HCT116 (cell line): Measurements from ENCODE around the gene CAT. TPM values are rescaled to one million over a fixed set of nuclear protein-coding genes. Genes with fewer than 3 reads are reported as not detected.

Source experiments
- ATAC-seq: fragments of 200-7000 bp; cut with Tn5 transposase; 2 replicates; pipeline ENCODE4 v1.9.1; 2020; ENCODE audit warnings: mild to moderate bottlenecking, moderate library complexity
- BruUV-seq: library from RNA; stranded (reverse); fragments of 400-500 nt; replicated peaks from 2 replicates; lab custom pipeline; 2021; lab: Mats Ljungman, UMichigan
- CTCF ChIA-PET: fragments of 300-600 bp; sonication (Branson Sonifier 250); formaldehyde crosslinking; loops from one replicate; lab custom pipeline; 2021; ENCODE audit warnings: antibody characterized with exemption; lab: Charles Lee
- POLR2A ChIA-PET: fragments of 300-600, 350-600 bp; sonication (Branson Sonifier 250); formaldehyde crosslinking; loops from one replicate; lab custom pipeline; 2021; ENCODE audit warnings: antibody characterized with exemption; lab: Charles Lee
- RAD21 ChIA-PET, 2 experiments: fragments of 300-600 bp; sonication (Branson Sonifier 250); formaldehyde crosslinking; loops; one replicate each; lab custom pipeline; 2023; ENCODE audit warnings: low total read pairs in 2 of 2; ENCODE audit not compliant: uncharacterized antibody in 2 of 2, unreplicated experiment in 2 of 2, low non-redundant PET in 1 of 2; lab: Charles Lee
- DNase-seq: peaks from one replicate; pipeline ENCODE4 v3.0.0-alpha.2; 2010; ENCODE audit warnings: low read depth, low spot score
- H2AFZ ChIP-seq: fragments of 200-600 bp; shearing (Covaris generic), sonication (generic); 2 replicates; pipeline ENCODE4 v1.6.1; 2017; ENCODE audit warnings: low read depth, mixed run types, mixed read lengths, antibody characterized with exemption, low read length; ENCODE audit not compliant: poor library complexity, severe bottlenecking
- H3K27ac ChIP-seq: 2 replicates; pipeline ENCODE4 v1.5.1; 2012; ENCODE audit warnings: low read depth, low read length
- H3K27me3 ChIP-seq: fragments of 200-600 bp; sonication (generic); 2 replicates; pipeline ENCODE4 v1.6.1; 2016; ENCODE audit warnings: mixed run types, low read length, mixed read lengths; ENCODE audit not compliant: insufficient read depth
- H3K36me3 ChIP-seq, 2 experiments: fragments of 200-500 bp in 1 of 2; fragments of 200-600 bp in 1 of 2; sonication (Bioruptor generic) in 1 of 2; sonication (generic) in 1 of 2; 2 replicates each; pipeline versions ENCODE4 v1.5.1 to v1.6.1; 2014 to 2016; ENCODE audit warnings: low read length in 2 of 2, inconsistent platforms in 1 of 2, mixed read lengths in 1 of 2, mixed run types in 1 of 2; ENCODE audit not compliant: insufficient read depth in 2 of 2, control insufficient read depth in 1 of 2
- H3K4me1 ChIP-seq, 2 experiments: fragments of 200-600 bp in 1 of 2; sonication (generic) in 1 of 2; 2 replicates each; pipeline versions ENCODE4 v1.5.1 to v1.6.1; 2012 to 2017; ENCODE audit warnings: low read length in 2 of 2, inconsistent platforms in 1 of 2, mild to moderate bottlenecking in 1 of 2, mixed read lengths in 1 of 2, mixed run types in 1 of 2, moderate library complexity in 1 of 2; ENCODE audit not compliant: insufficient read depth in 2 of 2, control insufficient read depth in 1 of 2
- H3K4me2 ChIP-seq: fragments of 200-600 bp; sonication (generic); 2 replicates; pipeline ENCODE4 v1.6.1; 2017; ENCODE audit warnings: mixed run types, low read length, mixed read lengths
- H3K4me3 ChIP-seq, 2 experiments: fragments of 200-600 bp in 1 of 2; sonication (generic) in 1 of 2; replicated peaks in 1 of 2; 2 replicates each; pipeline ENCODE4 v1.5.1; 2011 to 2016; ENCODE audit warnings: low read length in 2 of 2, control low read depth in 1 of 2, low read depth in 1 of 2, mild to moderate bottlenecking in 1 of 2, mixed read lengths in 1 of 2, mixed run types in 1 of 2
- H3K79me2 ChIP-seq: fragments of 200-600 bp; sonication (generic); 2 replicates; pipeline ENCODE4 v1.6.1; 2017; ENCODE audit warnings: mild to moderate bottlenecking, mixed run types, low read length, moderate library complexity, mixed read lengths; ENCODE audit not compliant: insufficient read depth
- H3K9ac ChIP-seq: fragments of 200-600 bp; sonication (generic); 2 replicates; pipeline ENCODE4 v1.6.1; 2016; ENCODE audit warnings: low read length, mixed read lengths
- H3K9me2 ChIP-seq: fragments of 200-600 bp; sonication (generic), shearing (Covaris generic); 2 replicates; pipeline ENCODE4 v1.6.1; 2017; ENCODE audit warnings: mixed run types, mild to moderate bottlenecking, moderate library complexity; ENCODE audit not compliant: insufficient read depth
- H3K9me3 ChIP-seq, 2 experiments: fragments of 200-500 bp in 1 of 2; fragments of 200-600 bp in 1 of 2; sonication (Bioruptor generic) in 1 of 2; sonication (generic) in 1 of 2; 2 replicates each; pipeline ENCODE4 v1.6.1; 2014 to 2017; ENCODE audit warnings: low read length in 2 of 2, mixed read lengths in 2 of 2, inconsistent platforms in 1 of 2, low read depth in 1 of 2, mild to moderate bottlenecking in 1 of 2, mixed run types in 1 of 2, moderate library complexity in 1 of 2; ENCODE audit not compliant: control insufficient read depth in 1 of 2, insufficient read depth in 1 of 2
- H4K20me1 ChIP-seq: fragments of 200-600 bp; sonication (generic), shearing (Covaris generic); 2 replicates; pipeline ENCODE4 v1.6.1; 2017; ENCODE audit warnings: mixed run types, mild to moderate bottlenecking, moderate library complexity; ENCODE audit not compliant: insufficient read depth
- CBX3 ChIP-seq: IDR thresholded peaks from 2 replicates; pipeline ENCODE4 v1.6.1; 2012; ENCODE audit warnings: low read depth
- EGR1 ChIP-seq: IDR thresholded peaks from 2 replicates; pipeline ENCODE4 v1.6.1; 2012; ENCODE audit warnings: low read depth
- EZH2phosphoT487 ChIP-seq: fragments of 200-600 bp; IDR thresholded peaks from 2 replicates; pipeline ENCODE4 v1.6.1; 2018; ENCODE audit warnings: antibody characterized with exemption, borderline replicate concordance
- JUND ChIP-seq: IDR thresholded peaks from 2 replicates; pipeline ENCODE4 v1.6.1; 2012
- POLR2AphosphoS5 ChIP-seq: IDR thresholded peaks from 2 replicates; pipeline ENCODE4 v1.6.1; 2011; ENCODE audit warnings: mild to moderate bottlenecking, low read depth, low read length, moderate library complexity
- RAD21 ChIP-seq: IDR thresholded peaks from 2 replicates; pipeline ENCODE4 v1.6.1; 2012; ENCODE audit warnings: low read depth, mild to moderate bottlenecking
- SRF ChIP-seq: IDR thresholded peaks from 2 replicates; pipeline ENCODE4 v1.6.1; 2012; ENCODE audit warnings: low read depth
- TCF7L2 ChIP-seq: IDR thresholded peaks from 2 replicates; pipeline ENCODE4 v1.7.0; 2011; ENCODE audit warnings: borderline replicate concordance, inconsistent platforms; ENCODE audit not compliant: insufficient read depth, insufficient read length; ENCODE audit errors: extremely low read depth
- YY1 ChIP-seq: IDR thresholded peaks from 2 replicates; pipeline ENCODE4 v1.6.1; 2011; ENCODE audit warnings: low read length, low read depth, moderate library complexity, mild to moderate bottlenecking; ENCODE audit not compliant: insufficient replicate concordance; ENCODE audit errors: extremely low read depth
- ZFX ChIP-seq: fragments of 450-650 bp; IDR thresholded peaks from 2 replicates; pipeline ENCODE4 v1.6.1; 2017
- intact Hi-C: fragments of 100-400 bp; cut with micrococcal nuclease; formaldehyde crosslinking; loops from 2 replicates; pipeline ENCODE4 v1.10.0; 2022
- total RNA-seq: library from RNA; stranded (reverse); gene quantifications from one replicate; pipeline ENCODE4 v1.2.1, GENCODE V29; 2021; ENCODE audit not compliant: unreplicated experiment
- TF ChIP-seq, protein P1 (sequence below): IDR thresholded peaks from 2 replicates; pipeline ENCODE4 v1.6.1; 2011; ENCODE audit warnings: mild to moderate bottlenecking, low read length, moderate library complexity; ENCODE audit not compliant: insufficient replicate concordance; ENCODE audit errors: extremely low read depth
- TF ChIP-seq, protein P2 (sequence below): IDR thresholded peaks from 2 replicates; pipeline ENCODE4 v1.6.1; 2012
- TF ChIP-seq, protein P3 (sequence below): IDR thresholded peaks from 2 replicates; pipeline ENCODE4 v1.6.1; 2012; ENCODE audit warnings: low read depth

CAT gene
- total RNA-seq, 1 experiment from 2014 or later = 50.9 TPM

DNA sequence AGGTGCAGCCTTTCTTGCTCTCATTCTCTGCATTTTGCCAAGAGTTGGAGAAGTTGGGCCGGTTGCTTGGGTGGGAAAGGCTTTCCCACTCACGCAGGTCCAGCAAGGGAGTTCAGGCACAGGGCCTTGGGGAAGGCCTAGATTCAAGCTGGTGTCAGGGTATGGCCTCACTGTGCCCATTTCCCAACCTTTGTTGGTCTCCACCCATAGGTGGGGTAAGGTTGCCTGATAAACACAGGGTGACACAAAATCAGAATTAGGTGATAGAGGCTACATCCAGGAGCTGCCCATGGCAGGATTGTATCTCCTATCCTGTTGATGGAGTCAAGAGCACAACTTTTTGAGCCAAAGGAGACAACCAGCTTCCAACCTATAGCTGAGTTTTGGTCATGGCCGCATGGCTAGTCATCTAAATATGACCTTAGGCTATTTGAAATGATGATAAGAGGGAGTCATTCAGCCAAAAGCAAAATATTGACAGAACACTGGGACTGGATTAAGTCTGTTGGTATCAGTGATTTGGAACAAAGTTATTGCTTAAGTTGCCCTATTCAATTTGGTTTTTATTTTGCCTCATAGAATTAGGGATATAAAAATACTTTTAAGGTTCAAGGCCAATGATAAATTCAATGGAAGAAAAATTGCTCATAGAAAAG, 20.9 kb downstream of the CAT start:
- no peak overlapping the region for H3K4me3 ChIP-seq
- no peak overlapping the region for H3K9ac ChIP-seq
- H3K4me2 ChIP-seq = no peak overlapping the region
- ChIA-PET RAD21 (no interaction called here), POLR2A (no interaction called here), CTCF (interaction anchor here (1.5 kb wide), 1 partner anchor 8 kb away, joined by 4 read pairs; no protein-coding TSS in a partner anchor)
- no peaks in the 10 kb centered on the region for H3K9me2 ChIP-seq
- H3K9me3 ChIP-seq = no peaks in the 10 kb centered on the region
- H2AFZ ChIP-seq = no peak overlapping the region
- H3K27me3 ChIP-seq = no peaks in the 10 kb centered on the region
- ATAC-seq = no peak
- H4K20me1 ChIP-seq = no peaks in the 10 kb centered on the region
- no peak overlapping the region for H3K27ac ChIP-seq
- no peaks in the 10 kb centered on the region for H3K79me2 ChIP-seq
- no TSS peak for BruUV-seq
- peaks cover 9 to 36% of the 10 kb centered on the region in 2 experiments for H3K36me3 ChIP-seq
- H3K4me1 ChIP-seq = no peaks in the 10 kb centered on the region
- DNase-seq = no peak
- TF ChIP-seq POLR2AphosphoS5 (no peak), CBX3 (no peak), ZFX (no peak), EGR1 (no peak), RAD21 (no peak), JUND (no peak)
- TF ChIP-seq, protein P1, sequence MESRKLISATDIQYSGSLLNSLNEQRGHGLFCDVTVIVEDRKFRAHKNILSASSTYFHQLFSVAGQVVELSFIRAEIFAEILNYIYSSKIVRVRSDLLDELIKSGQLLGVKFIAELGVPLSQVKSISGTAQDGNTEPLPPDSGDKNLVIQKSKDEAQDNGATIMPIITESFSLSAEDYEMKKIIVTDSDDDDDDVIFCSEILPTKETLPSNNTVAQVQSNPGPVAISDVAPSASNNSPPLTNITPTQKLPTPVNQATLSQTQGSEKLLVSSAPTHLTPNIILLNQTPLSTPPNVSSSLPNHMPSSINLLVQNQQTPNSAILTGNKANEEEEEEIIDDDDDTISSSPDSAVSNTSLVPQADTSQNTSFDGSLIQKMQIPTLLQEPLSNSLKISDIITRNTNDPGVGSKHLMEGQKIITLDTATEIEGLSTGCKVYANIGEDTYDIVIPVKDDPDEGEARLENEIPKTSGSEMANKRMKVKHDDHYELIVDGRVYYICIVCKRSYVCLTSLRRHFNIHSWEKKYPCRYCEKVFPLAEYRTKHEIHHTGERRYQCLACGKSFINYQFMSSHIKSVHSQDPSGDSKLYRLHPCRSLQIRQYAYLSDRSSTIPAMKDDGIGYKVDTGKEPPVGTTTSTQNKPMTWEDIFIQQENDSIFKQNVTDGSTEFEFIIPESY = no peak
- intact Hi-C loops = no loop called here

DNA sequence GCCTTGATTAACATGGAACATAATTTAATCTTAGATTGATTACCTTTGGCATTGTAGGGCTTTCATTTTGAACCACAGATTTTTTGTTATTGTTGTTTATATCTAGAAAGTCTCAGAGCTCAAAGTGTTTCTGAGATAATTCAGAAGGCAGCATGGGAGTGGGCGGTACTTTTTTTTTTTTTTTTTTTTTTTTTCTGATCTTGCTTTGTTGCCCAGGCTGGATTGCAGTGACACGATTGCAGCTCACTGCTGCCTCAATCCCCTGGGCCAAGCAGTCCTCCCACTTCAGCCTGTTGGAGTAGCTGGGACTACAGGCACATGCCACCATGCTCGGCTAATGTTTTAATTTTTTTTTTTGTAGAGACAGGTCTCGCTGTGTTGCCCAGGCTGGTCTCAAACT, 21.5 kb downstream of the CAT start:
- Histone ChIP-seq H3K4me3 (no peak overlapping the region), H3K9ac (no peak overlapping the region), H3K27ac (no peak overlapping the region), H3K36me3 (peaks cover 12 to 33% of the 10 kb centered on the region in 2 experiments), H3K9me2 (no peaks in the 10 kb centered on the region), H3K79me2 (no peaks in the 10 kb centered on the region), H3K9me3 (no peaks in the 10 kb centered on the region), H4K20me1 (no peaks in the 10 kb centered on the region), H3K27me3 (no peaks in the 10 kb centered on the region), H2AFZ (no peak overlapping the region), H3K4me1 (no peaks in the 10 kb centered on the region), H3K4me2 (no peak overlapping the region)
- no peak for ATAC-seq
- intact Hi-C loops = no loop called here
- BruUV-seq = no TSS peak
- ChIA-PET POLR2A (no interaction called here), RAD21 (no interaction called here), CTCF (interaction anchor here (1.5 kb wide), 1 partner anchor 8 kb away, joined by 4 read pairs; no protein-coding TSS in a partner anchor)
- DNase-seq = no peak
- TF ChIP-seq EZH2phosphoT487 (no peak), YY1 (no peak), SRF (no peak), ZFX (no peak), EGR1 (no peak), JUND (no peak), TCF7L2 (no peak)
- TF ChIP-seq, protein P2, sequence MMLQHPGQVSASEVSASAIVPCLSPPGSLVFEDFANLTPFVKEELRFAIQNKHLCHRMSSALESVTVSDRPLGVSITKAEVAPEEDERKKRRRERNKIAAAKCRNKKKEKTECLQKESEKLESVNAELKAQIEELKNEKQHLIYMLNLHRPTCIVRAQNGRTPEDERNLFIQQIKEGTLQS = no peak
- TF ChIP-seq, protein P3, sequence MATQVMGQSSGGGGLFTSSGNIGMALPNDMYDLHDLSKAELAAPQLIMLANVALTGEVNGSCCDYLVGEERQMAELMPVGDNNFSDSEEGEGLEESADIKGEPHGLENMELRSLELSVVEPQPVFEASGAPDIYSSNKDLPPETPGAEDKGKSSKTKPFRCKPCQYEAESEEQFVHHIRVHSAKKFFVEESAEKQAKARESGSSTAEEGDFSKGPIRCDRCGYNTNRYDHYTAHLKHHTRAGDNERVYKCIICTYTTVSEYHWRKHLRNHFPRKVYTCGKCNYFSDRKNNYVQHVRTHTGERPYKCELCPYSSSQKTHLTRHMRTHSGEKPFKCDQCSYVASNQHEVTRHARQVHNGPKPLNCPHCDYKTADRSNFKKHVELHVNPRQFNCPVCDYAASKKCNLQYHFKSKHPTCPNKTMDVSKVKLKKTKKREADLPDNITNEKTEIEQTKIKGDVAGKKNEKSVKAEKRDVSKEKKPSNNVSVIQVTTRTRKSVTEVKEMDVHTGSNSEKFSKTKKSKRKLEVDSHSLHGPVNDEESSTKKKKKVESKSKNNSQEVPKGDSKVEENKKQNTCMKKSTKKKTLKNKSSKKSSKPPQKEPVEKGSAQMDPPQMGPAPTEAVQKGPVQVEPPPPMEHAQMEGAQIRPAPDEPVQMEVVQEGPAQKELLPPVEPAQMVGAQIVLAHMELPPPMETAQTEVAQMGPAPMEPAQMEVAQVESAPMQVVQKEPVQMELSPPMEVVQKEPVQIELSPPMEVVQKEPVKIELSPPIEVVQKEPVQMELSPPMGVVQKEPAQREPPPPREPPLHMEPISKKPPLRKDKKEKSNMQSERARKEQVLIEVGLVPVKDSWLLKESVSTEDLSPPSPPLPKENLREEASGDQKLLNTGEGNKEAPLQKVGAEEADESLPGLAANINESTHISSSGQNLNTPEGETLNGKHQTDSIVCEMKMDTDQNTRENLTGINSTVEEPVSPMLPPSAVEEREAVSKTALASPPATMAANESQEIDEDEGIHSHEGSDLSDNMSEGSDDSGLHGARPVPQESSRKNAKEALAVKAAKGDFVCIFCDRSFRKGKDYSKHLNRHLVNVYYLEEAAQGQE = no peak
